Tibial nerve (tissue), 4 donors: ENCODE results near the gene OTX1.

Experiments
- EP300 ChIP-seq, 2 donors: sonication (generic); formaldehyde crosslinking; IDR thresholded peaks; one replicate each; pipeline ENCODE4 v1.6.1; 2017; ENCODE audit warnings: antibody characterized with exemption in 2 of 2, mild to moderate bottlenecking in 1 of 2
- POLR2A ChIP-seq, 2 donors: fragments of 450-650 bp; IDR thresholded peaks; one replicate each; pipeline ENCODE4 v1.6.1; 2017; ENCODE audit warnings: antibody characterized with exemption in 2 of 2, mild to moderate bottlenecking in 2 of 2, moderate library complexity in 2 of 2
- TF ChIP-seq, protein P1 (sequence below), 5 experiments: fragments of 200-600 bp in 3 of 5; fragments of 450-650 bp in 2 of 5; sonication (generic) in 3 of 5; IDR thresholded peaks; one replicate each; pipeline ENCODE4 v1.5.1; 2016 to 2019; ENCODE audit warnings: antibody characterized with exemption in 5 of 5, mild to moderate bottlenecking in 3 of 5, moderate library complexity in 2 of 5

DNA sequence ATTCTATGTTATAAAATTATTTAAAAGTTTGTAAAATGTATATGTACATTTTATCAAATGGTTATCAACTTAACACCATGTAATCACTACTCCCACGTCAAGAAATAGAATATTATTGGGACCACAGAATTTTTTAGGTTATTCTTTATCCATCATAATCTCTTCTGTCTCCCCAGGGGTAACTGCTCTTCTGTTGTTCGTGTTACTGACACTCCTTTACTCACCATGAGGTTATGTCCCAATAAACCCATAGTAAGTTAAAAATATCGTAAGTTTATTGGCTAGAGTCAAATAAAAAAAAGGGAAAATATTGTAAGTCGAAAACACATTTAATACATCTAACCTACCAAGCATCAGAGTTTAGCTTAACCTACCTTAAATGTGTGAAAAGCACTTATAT is 14.0 kb downstream of the OTX1 start:
- TF ChIP-seq, protein P1, sequence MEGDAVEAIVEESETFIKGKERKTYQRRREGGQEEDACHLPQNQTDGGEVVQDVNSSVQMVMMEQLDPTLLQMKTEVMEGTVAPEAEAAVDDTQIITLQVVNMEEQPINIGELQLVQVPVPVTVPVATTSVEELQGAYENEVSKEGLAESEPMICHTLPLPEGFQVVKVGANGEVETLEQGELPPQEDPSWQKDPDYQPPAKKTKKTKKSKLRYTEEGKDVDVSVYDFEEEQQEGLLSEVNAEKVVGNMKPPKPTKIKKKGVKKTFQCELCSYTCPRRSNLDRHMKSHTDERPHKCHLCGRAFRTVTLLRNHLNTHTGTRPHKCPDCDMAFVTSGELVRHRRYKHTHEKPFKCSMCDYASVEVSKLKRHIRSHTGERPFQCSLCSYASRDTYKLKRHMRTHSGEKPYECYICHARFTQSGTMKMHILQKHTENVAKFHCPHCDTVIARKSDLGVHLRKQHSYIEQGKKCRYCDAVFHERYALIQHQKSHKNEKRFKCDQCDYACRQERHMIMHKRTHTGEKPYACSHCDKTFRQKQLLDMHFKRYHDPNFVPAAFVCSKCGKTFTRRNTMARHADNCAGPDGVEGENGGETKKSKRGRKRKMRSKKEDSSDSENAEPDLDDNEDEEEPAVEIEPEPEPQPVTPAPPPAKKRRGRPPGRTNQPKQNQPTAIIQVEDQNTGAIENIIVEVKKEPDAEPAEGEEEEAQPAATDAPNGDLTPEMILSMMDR (IDR thresholded peaks at IDR 0.05) = no peak
- TF ChIP-seq EP300 (IDR thresholded peaks at IDR 0.05) (no peak), POLR2A (IDR thresholded peaks at IDR 0.05) (no peak)
